ENCODE data around the gene EPAS1. TPM values are rescaled to one million over a fixed set of nuclear protein-coding genes. Genes with fewer than 3 reads are reported as not detected.

The EPAS1 gene
- total and polyA plus RNA-seq, 8 donors: 35.1 to 217 (median 117) TPM

DNA sequence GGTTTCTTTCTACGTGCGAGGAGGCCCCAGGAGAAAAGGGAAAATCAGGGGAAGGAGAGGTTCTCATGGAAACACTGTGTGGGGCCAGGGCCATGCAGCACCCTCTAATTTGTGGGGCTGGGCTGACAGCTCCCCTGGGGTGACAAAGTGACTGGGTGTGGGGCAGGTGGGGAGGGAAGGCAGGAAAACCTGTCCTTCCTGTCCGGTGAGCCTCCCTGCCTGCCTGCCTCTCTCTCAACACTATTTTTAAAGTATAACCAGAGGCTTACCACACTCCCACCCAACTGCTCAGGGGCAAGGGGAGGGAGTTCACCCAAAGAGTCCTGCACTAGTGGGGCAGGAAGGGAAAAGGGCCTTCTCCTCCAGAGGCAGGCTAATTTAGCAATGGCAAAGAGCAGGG lies 10.5 kb upstream of the EPAS1 start:
- H3K27ac ChIP-seq: no peak overlapping the region
- no peak for TF ChIP-seq POLR2A (IDR thresholded peaks at IDR 0.05)
- TF ChIP-seq EP300 (IDR thresholded peaks at IDR 0.05): no peak
- TF ChIP-seq, protein P1, sequence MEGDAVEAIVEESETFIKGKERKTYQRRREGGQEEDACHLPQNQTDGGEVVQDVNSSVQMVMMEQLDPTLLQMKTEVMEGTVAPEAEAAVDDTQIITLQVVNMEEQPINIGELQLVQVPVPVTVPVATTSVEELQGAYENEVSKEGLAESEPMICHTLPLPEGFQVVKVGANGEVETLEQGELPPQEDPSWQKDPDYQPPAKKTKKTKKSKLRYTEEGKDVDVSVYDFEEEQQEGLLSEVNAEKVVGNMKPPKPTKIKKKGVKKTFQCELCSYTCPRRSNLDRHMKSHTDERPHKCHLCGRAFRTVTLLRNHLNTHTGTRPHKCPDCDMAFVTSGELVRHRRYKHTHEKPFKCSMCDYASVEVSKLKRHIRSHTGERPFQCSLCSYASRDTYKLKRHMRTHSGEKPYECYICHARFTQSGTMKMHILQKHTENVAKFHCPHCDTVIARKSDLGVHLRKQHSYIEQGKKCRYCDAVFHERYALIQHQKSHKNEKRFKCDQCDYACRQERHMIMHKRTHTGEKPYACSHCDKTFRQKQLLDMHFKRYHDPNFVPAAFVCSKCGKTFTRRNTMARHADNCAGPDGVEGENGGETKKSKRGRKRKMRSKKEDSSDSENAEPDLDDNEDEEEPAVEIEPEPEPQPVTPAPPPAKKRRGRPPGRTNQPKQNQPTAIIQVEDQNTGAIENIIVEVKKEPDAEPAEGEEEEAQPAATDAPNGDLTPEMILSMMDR (IDR thresholded peaks at IDR 0.05): no peak
- TF ChIP-seq POLR2AphosphoS5 (IDR thresholded peaks at IDR 0.05): no peak
- H3K9me3 ChIP-seq: no peaks in the 10 kb centered on the region
- H3K27me3 ChIP-seq: no peaks in the 10 kb centered on the region
- intact Hi-C loops (cut with DNase I; ENCODE audit: low total_unique reads): no loop called here
- H3K36me3 ChIP-seq: no peaks in the 10 kb centered on the region
- peaks cover 0 to 5% (median 0%) of the 10 kb centered on the region in 4 donors for H3K4me1 ChIP-seq
- WGBS, 5 donors: 85 to 91% (median 88%) methylated on average over 3 of the region's 3 CpGs
- peak in 1 of 2 donors; percentile 78 for DNase-seq
- H3K4me3 ChIP-seq: no peak overlapping the region

DNA sequence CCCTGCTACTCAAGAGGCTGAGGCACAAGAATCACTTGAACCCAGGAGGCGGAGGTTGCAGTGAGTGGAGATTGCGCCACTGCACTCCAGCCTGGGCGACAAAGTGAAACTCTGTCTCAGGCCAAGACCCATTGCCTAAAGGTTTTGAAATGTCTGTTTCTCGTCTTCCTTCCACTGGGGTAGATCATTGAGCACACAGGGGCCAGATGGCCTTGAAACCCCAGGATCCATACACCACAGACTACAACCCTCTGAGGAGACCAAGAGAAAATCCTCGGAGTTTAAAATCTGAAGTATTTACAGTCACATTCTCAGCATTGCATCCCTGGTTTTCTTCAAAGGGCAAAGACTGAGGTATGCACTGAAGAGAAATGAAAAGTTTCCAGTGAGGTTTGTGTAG lies 7.1 kb upstream of the EPAS1 start:
- H3K36me3 ChIP-seq: no peaks in the 10 kb centered on the region
- intact Hi-C loops (cut with DNase I; ENCODE audit: low total_unique reads): no loop called here
- H3K27ac ChIP-seq: no peak overlapping the region
- H3K9me3 ChIP-seq: no peaks in the 10 kb centered on the region
- H3K4me1 ChIP-seq: peaks cover 0 to 5% (median 0%) of the 10 kb centered on the region in 4 donors
- TF ChIP-seq POLR2AphosphoS5 (IDR thresholded peaks at IDR 0.05) (no peak), EP300 (IDR thresholded peaks at IDR 0.05) (no peak), POLR2A (IDR thresholded peaks at IDR 0.05) (no peak)
- TF ChIP-seq, protein P1 (IDR thresholded peaks at IDR 0.05): no peak
- no peak overlapping the region for H3K4me3 ChIP-seq
- no peaks in the 10 kb centered on the region for H3K27me3 ChIP-seq
- DNase-seq: no peak
- WGBS, 5 donors: 82 to 95% (median 90%) methylated on average over 5 of the region's 5 CpGs

DNA sequence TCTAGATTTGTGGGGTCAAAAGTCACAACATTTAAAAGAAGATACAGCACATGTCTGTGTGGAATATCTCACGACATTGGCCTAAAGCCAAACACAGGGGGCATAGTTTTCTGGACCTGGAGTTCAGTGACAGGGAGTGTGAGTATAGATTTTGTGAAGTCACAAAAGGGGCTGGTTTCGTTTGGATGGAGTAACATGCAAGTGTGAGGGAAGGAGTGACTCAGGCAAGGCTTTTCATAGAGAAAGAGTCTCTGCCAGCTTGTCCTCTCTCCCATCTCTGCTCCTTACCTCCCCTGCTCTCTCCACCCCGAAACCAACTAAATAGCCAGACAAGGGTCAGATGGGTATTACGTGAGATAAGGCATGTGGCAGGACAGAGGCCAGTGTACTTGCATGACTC lies 3.7 kb upstream of the EPAS1 start:
- Histone ChIP-seq H3K4me3 (no peak overlapping the region), H3K36me3 (no peaks in the 10 kb centered on the region), H3K9me3 (no peaks in the 10 kb centered on the region), H3K27me3 (peaks cover 0 to 5% (median 0%) of the 10 kb centered on the region in 3 donors), H3K27ac (no peak overlapping the region), H3K4me1 (peaks cover 8 to 17% (median 13%) of the 10 kb centered on the region in 4 donors)
- intact Hi-C loops (cut with DNase I; ENCODE audit: low total_unique reads): no loop called here
- WGBS, 5 donors: 67 to 84% (median 71%) methylated on average over 4 of the region's 4 CpGs
- TF ChIP-seq POLR2A (IDR thresholded peaks at IDR 0.05): no peak
- no peak for TF ChIP-seq EP300 (IDR thresholded peaks at IDR 0.05)
- TF ChIP-seq, protein P1 (IDR thresholded peaks at IDR 0.05): no peak
- TF ChIP-seq POLR2AphosphoS5 (IDR thresholded peaks at IDR 0.05): no peak
- DNase-seq: no peak

DNA sequence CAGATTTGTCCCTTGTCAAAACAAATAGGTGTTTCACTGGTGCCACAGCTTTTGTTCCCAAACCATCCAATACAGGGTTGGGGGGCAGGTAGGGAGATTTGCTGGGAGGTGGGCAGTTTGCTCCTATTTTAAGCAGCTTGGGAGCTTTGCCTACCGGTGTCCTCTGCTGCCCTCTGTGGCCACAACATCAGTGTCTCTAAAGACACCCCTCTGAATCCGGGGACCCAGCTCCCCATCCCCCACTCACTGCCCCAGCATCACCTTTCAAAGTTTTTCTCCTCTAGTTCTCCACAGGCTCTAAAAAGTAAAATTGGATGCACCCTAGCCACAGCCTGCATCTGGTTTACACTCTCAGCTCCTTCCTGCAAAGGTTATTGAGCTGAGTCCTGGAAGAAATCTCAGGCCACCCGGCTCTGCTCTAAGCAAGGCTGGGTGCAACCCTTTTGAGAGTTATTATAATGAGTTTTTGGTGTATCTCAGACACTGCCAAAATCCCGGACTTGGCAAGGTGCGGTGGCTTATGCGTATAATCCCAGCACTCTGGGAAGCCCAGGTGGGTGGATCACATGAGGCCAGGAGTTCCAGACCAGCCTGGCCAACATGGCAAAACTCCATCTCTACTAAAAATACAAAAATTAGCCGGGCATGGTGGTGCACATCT lies 2.9 kb upstream of the EPAS1 start:
- WGBS, 5 donors: 49 to 64% (median 57%) methylated on average over 7 of the region's 7 CpGs
- Histone ChIP-seq H3K9me3 (no peaks in the 10 kb centered on the region), H3K4me1 (peaks cover 10 to 26% (median 21%) of the 10 kb centered on the region in 4 donors), H3K36me3 (no peaks in the 10 kb centered on the region), H3K27ac (no peak overlapping the region), H3K27me3 (peaks cover 0 to 13% (median 3%) of the 10 kb centered on the region in 3 donors), H3K4me3 (no peak overlapping the region)
- intact Hi-C loops (cut with DNase I; ENCODE audit: low total_unique reads): no loop called here
- TF ChIP-seq POLR2A (IDR thresholded peaks at IDR 0.05) (no peak), POLR2AphosphoS5 (IDR thresholded peaks at IDR 0.05) (no peak)
- TF ChIP-seq, protein P1 (IDR thresholded peaks at IDR 0.05): peak in 4 of 7 experiments; percentile 9 to 18 (median 14)
- DNase-seq: peak in 1 of 2 donors; percentile 62

Measured in stomach (tissue), 9 donors.